Stimulated activated naive CD4-positive, alpha-beta T cell (primary cell): ENCODE results near the gene MYLK2.

Experiments used
- DNase-seq, 6 experiments: peaks; one replicate each; lab custom pipeline; 2025; lab: John Stamatoyannopoulos, UW

Gene MYLK2

DNA sequence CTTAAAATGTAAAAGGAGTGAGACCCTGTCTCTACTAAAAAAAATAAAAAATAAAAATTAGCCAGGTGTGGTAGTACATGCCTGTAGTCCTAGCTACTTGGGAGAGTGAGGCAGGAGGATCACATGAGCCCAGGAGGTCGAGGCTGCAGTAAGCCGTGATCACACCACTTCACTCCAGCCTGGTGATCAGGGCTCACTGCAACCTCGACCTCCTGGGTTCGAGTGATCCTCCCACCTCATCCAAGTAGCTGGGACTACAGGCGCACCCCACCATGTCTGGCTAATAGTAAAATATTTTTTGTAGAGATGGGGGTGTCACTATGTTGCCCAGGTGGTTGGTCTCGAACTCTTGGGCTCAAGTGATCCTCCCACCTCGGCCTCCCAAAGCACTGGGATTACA, 34.3 kb downstream of the MYLK2 start:
- no peak for DNase-seq

DNA sequence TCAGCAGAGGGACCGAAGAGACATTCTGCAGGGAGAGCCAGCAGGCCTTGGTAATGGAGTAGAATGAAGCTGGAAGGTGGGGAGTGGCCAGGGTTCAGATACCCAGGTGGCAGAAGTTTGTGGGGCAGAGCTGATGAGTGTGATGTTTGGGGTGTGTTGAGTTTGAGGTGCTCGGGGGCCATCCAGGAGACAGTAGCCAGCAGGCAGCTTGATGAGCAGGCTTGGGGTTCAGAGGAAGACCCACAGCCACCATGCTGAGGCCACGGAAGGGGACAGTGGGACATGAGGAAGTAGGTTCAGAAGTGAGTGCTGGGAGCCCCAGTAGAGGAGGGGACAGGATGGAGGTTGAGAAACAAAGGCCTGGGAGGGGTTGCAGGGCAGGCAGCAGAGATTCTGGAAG, 37.4 kb downstream of the MYLK2 start:
- no peak for DNase-seq

DNA sequence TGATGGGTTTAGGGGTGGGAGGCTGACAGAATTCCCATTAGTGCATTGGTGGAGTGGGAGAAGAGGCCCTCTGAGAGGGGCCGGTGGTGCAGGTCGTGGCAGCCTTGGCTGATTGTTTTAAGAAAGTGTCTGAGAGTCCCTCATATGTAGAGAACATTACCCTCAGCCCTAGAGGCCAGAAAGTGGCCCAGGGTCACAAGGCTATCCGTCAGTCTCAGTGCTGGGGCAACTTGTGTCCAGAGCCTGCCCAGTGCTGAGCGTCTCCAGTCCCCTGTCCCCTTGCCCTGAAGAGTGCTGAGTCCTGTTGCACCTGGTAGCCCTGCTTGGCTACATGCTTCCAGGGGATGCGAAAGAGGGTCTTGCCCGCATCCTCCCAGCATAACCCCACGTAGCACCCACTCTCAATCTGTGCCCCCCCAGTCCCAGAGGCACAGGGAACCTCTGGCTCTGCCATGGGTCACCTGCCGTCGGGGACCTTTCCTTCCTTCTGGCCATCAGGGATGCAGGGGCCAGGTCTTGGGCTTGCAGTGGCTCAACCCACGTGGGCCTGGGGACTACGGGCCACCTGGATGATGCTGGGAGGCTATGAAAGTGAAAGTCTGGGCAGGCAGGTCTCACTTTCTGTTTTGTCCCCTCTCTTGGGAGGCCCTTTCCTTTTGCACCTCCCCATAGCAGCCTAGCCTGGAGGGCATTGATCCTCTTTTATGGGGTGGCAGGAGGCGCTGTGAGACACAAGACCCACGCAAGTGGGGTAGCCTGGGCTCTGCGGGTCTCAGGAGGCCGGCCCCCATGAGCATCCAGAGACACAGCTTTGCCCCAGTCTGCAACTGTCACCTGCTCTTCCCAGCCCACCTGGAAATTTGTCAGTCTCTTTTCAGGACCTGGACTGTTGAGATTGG, 39.0 kb downstream of the MYLK2 start:
- no peak for DNase-seq

- DNase-seq = no peak
These were observed 39.6 kb downstream of the MYLK2 start for GRCh38 chr20:31858760-31859083.

- DNase-seq = no peak
These were observed 40.3 kb downstream of the MYLK2 start for GRCh38 chr20:31859266-31859997.

DNA sequence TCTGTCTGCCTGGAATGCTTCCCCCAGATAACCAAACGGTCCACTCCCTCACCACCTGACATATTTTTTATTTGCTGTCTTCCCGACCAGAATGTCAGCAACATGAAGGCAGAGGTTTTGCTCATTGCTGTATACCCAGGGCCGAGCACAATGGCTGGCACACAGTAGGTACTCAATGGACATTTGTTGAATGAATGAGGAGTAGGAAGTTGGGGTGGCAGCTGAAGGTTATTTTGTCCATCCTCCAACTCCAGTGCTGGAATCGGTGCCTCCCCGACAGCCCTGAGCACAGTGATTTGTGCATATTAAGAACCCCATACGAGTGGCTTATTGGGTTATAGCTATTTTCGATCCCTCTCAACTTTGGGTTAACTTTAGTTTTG, 40.8 kb downstream of the MYLK2 start:
- no peak for DNase-seq

GRCh38 chr20:31860390-31861134, 41.4 kb downstream of the MYLK2 start:
- DNase-seq = no peak

DNA sequence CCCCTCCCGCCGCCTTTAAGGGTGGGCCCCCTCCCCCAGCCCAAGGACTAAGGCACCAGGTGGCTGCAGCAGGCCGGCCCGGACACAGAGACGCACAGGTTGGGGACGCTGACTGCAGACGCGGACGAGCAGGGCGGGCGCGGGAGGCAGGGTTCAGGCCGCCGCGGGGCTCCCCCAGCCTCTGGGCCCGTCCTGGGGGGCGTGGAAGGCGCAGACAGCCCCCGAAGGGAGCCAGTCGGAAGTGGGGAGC, 41.9 kb downstream of the MYLK2 start:
- no peak for DNase-seq

DNA sequence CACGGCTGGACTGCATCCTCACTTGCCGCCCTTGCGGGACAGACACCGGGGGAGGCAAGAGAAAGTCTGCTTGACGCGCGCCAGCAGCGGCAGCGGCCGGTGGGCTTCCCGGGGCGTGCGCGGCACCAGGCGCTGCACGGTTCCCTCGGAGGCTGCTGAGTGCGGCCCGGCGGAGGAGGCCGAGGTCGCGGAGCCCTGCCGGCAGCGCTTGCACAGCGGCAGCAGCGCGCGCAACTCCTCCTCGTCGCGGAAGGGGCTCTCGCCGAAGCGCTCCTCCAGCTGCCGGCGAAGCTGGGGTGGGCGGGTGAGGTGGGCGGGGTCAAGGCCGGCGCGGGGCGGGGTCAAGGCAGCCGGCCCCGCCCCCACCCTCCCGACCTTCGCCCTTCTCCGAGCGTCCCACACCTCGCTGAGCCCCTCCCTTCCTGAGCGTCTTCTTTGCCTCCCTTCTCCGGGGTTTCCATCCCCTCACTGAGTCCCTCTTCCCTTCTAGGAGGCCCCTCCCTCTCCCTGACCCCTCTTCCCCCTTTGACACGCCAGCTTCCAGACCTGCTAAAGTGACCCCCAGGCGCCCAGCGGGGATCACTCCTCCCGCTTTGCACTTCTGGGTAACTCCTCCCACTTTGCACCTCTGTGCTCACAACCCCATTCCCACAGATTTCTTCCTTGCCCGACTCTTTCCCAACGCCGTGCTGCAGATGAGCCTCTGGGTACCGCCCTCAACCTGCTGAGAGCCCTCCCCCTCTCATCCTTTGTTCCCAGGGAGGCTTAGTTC, 42.4 kb downstream of the MYLK2 start:
- DNase-seq = peak; percentile 23 to 61 (median 46)

DNA sequence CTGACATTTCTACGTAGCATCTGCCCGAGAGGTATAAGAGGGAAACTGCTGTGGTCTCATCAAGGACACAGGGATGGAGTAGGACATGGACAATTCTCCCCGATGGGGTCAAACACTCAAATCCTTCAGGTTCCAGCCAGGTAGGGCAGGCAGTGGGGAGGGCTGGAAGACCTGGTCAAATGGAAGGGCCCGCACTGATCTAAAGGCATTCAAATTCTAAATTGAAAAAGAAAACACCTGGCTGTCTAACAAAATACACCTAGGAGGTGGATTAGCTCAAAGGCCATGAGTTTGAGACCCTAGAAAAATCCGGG, 43.0 kb downstream of the MYLK2 start:
- DNase-seq = no peak

GRCh38 chr20:31862506-31862905, 43.4 kb downstream of the MYLK2 start:
- DNase-seq = no peak

DNA sequence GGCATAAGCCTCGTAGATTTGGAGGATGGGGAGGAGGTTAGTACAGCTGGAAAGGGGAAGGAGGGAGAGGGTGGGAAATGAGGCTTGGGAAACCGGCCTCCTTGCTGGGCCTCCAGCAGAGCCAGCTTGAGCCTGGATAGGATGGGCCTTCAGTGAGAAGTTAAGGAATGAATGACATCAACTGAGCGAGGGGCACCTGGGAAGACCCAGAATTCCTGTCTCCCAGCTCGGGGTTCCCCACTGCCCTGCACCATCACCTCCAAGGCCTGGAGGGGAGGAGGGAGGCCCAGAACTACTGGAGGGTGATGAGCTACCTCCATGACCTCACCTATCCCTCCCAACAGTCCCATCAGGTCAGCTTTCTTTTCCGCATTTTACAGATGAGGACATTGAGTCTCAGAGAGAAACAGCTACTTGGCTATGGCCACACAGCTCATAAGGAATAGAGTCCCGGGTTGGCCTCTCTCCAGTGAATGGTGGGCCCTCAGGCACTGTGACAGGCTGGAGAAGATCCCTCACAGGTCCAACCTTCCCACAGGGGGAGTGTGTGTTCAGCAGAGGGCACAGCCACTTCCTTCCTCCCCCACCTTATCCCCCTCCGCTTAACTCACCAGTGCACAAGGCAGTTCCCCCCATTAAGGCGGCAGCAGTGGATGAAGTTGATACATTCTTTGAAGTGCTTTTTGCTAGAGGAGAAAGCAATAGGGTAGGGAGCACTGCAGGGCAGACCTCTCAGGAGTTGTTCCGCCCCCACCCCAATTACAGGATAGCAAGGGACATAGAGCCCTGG, 44.3 kb downstream of the MYLK2 start:
- no peak for DNase-seq

DNA sequence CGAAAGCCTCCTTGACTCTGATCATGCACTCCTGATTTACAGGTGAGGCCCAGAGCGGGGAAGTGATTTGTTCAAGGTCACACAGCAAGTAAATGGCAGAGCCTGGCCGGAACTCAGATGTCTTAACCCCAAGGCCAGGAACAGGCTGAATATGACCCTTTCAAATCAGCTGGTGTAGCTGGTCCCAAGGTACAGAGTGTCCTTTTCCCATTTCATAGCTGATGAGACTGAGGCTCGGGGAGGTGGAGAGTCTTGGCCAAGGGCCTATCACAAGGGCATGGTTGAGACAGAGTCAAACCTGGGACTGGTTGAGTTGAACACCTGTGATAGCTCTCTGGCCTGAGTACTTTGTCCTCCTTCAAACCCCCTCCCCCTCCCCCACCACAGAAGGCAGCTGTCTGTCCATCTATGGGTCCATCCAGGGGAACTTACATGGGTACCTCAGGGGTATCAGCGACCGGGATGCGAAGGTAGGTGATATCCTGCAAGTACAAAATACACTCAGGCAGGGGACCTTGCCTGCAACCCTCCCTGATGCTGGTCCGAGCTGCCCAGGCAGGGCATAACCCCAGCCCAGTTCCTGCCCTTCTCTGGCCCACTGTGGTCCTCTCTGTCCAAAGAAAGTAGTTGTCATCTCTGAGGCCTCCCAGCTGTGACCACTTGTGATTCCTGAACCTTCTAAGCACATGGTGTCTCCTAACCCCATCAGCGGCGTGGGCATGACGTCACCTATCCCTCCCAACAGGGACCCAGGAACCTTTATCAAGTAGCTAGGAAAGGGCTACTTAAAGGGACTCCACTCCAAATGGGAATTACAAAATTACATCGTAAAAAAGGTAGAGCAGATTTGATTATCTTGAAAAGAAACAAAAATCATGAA, 45.6 kb downstream of the MYLK2 start:
- no peak for DNase-seq

- DNase-seq = no peak
These were observed 47.1 kb downstream of the MYLK2 start for GRCh38 chr20:31866221-31866620.

DNA sequence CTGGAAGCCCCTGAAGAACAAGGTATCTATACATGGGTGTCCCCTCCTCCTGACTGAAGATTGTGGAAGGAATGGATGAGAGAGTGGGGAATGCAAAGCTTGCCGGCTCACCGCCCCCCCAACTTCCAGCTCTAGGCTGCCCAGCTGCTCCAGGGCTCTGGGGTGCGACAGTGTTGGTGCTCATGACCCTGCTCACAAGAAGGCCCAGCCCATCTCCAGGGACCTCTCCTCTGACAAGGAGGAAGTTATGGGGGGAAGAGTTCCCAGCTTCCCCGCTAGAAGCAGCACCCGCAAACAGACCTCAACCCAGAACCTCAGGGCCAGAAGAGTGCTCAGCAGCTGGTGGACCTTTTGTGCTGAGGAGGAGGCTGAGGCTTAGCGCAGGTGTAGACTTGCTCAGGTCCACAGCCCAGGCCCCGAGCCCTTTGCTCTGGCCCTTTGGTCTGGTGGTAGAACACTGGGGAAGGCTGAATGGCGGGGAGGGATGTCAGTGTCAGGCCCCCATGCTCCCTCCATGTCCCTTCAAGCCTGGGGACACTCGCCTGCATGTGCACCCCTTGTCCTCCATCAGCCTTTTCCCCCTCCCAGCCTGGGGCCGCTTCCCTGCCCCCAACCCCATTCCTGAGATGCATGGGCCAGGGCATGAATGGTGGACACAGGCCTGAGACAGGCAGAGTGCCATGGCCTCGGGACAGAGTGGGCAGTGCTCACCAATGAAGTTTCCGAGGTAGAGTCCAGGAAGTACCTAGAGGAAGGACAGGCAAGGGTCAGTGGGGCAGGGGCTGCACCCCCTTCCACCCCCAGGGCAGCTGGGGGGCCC, 49.9 kb downstream of the MYLK2 start:
- no peak for DNase-seq

GRCh38 chr20:31869673-31869941, 50.5 kb downstream of the MYLK2 start:
- DNase-seq = peak in 1 of 6 experiments; percentile 14

- no peak for DNase-seq
These were observed 51.0 kb downstream of the MYLK2 start, which contains the start of the genes DUSP15 and TTLL9 for GRCh38 chr20:31869942-31870725. Gene DUSP15 (minus strand): TSS chr20:31870527. CDS start chr20:31870337, 190 bp downstream. Gene TTLL9 (plus strand): TSS chr20:31870634. CDS start chr20:31871127, 493 bp downstream.

- peak in 1 of 6 experiments; percentile 6 for DNase-seq
These were observed 51.8 kb downstream of the MYLK2 start for GRCh38 chr20:31870726-31871617.
